GM12878 (cell line): ENCODE results near the gene SRSF5. TPM values are rescaled to one million over a fixed set of nuclear protein-coding genes. Genes with fewer than 3 reads are reported as not detected.

Experiments
- ATAC-seq: fragments of 200-7000 bp; cut with Tn5 transposase; 3 replicates; pipeline ENCODE4 v1.9.1; 2020; ENCODE audit warnings: mild to moderate bottlenecking, moderate library complexity
- BruUV-seq: library from RNA; stranded (reverse); fragments of 400-500 nt; replicated peaks from 2 replicates; lab custom pipeline; 2021; lab: Mats Ljungman, UMichigan
- CTCF ChIA-PET: fragments of 300-600 bp; sonication (Branson Sonifier 250); formaldehyde crosslinking; extraction: SDS; loops from one replicate; lab custom pipeline; 2021; ENCODE audit warnings: inconsistent platforms; lab: Yijun Ruan, JAX
- POLR2A ChIA-PET: fragments of 350-600 bp; formaldehyde crosslinking; extraction: SDS; loops from one replicate; lab custom pipeline; 2021; ENCODE audit warnings: inconsistent platforms; lab: Charles Lee
- RAD21 ChIA-PET: fragments of 300-600 bp; sonication (Branson Sonifier 250); formaldehyde crosslinking; loops from one replicate; lab custom pipeline; 2023; ENCODE audit warnings: antibody characterized with exemption; ENCODE audit not compliant: unreplicated experiment; lab: Charles Lee
- SMC1A ChIA-PET: fragments of 300-600 bp; sonication (Branson Sonifier 250); formaldehyde crosslinking; loops from one replicate; lab custom pipeline; 2023; ENCODE audit not compliant: unreplicated experiment, uncharacterized antibody; lab: Charles Lee
- DNase-seq: peaks from one replicate; pipeline ENCODE4 v3.0.0-alpha.2; 2011; ENCODE audit warnings: low read depth, low spot score
- FAIRE-seq: peaks from 3 replicates; lab custom pipeline; 2011; peaks lifted over from hg19 to GRCh38; lab: Jason Lieb, UNC
- H2AFZ ChIP-seq: 2 replicates; pipeline ENCODE4 v1.6.0; 2011; ENCODE audit warnings: low read depth, low read length, control low read depth; ENCODE audit not compliant: control insufficient read depth
- H3K27ac ChIP-seq: 2 replicates; pipeline ENCODE4 v1.5.1; 2011; ENCODE audit warnings: control low read depth; ENCODE audit not compliant: control insufficient read depth, insufficient read depth
- H3K27me3 ChIP-seq, 2 experiments: replicated peaks in 1 of 2; 2 replicates each; pipeline versions ENCODE4 v1.6.0 to v1.6.1; 2011; ENCODE audit warnings: low read length in 1 of 2; ENCODE audit not compliant: control insufficient read depth in 2 of 2, insufficient read depth in 2 of 2
- H3K36me3 ChIP-seq, 2 experiments: 2 replicates each; pipeline ENCODE4 v1.5.1; 2011; ENCODE audit warnings: low read length in 1 of 2; ENCODE audit not compliant: control insufficient read depth in 2 of 2, insufficient read depth in 2 of 2
- H3K4me1 ChIP-seq: 2 replicates; pipeline ENCODE4 v1.6.1; 2011; ENCODE audit warnings: mild to moderate bottlenecking, low read length, moderate library complexity, mixed read lengths; ENCODE audit not compliant: control insufficient read depth, insufficient read depth
- H3K4me2 ChIP-seq: 2 replicates; pipeline ENCODE4 v1.6.0; 2011; ENCODE audit warnings: control low read depth; ENCODE audit not compliant: control insufficient read depth, insufficient read depth
- H3K4me3 ChIP-seq: fragments of 200-600 bp; sonication (generic); 2 replicates; pipeline ENCODE4 v1.5.1; 2016
- H3K79me2 ChIP-seq: 2 replicates; pipeline ENCODE4 v1.6.0; 2011; ENCODE audit warnings: low read length; ENCODE audit not compliant: control insufficient read depth, insufficient read depth
- H3K9ac ChIP-seq: 2 replicates; pipeline ENCODE4 v1.8.0; 2011; ENCODE audit warnings: low read length, control low read depth, mixed read lengths; ENCODE audit not compliant: control insufficient read depth, insufficient read depth
- H3K9me3 ChIP-seq: replicated peaks from 3 replicates; pipeline ENCODE4 v1.5.1; 2011; ENCODE audit warnings: mild to moderate bottlenecking, low read length; ENCODE audit not compliant: control insufficient read depth, insufficient read depth
- H4K20me1 ChIP-seq: 2 replicates; pipeline ENCODE4 v1.6.0; 2011; ENCODE audit not compliant: control insufficient read depth, insufficient read depth
- BACH1 ChIP-seq: fragments of 450-650 bp; IDR thresholded peaks from 2 replicates; pipeline ENCODE4 v1.6.1; 2017; ENCODE audit warnings: mild to moderate bottlenecking, borderline replicate concordance
- BMI1 ChIP-seq: fragments of 450-650 bp; IDR thresholded peaks from 2 replicates; pipeline ENCODE4 v1.6.1; 2016; ENCODE audit warnings: mild to moderate bottlenecking, moderate library complexity, borderline replicate concordance
- JUNB ChIP-seq: IDR thresholded peaks from 2 replicates; pipeline ENCODE4 v1.6.1; 2016; ENCODE audit warnings: antibody characterized with exemption, mild to moderate bottlenecking
- LARP7 ChIP-seq: fragments of 450-650 bp; IDR thresholded peaks from 2 replicates; pipeline ENCODE4 v1.6.1; 2017; ENCODE audit warnings: mild to moderate bottlenecking
- MLLT1 ChIP-seq: fragments of 450-650 bp; IDR thresholded peaks from 2 replicates; pipeline ENCODE4 v1.6.1; 2016; ENCODE audit warnings: mild to moderate bottlenecking
- NBN ChIP-seq: fragments of 450-650 bp; IDR thresholded peaks from 2 replicates; pipeline ENCODE4 v1.6.1; 2016
- NFYA ChIP-seq: IDR thresholded peaks from 2 replicates; pipeline ENCODE4 v1.6.1; 2011; ENCODE audit warnings: low read depth, mild to moderate bottlenecking, low read length, improper control_type of control experiment, borderline replicate concordance
- NFYB ChIP-seq: IDR thresholded peaks from 2 replicates; pipeline ENCODE4 v1.6.1; 2011; ENCODE audit warnings: low read depth, mild to moderate bottlenecking, low read length, improper control_type of control experiment, moderate library complexity; ENCODE audit not compliant: insufficient read depth
- RAD21 ChIP-seq: IDR thresholded peaks from 2 replicates; pipeline ENCODE4 v1.6.1; 2011; ENCODE audit warnings: mild to moderate bottlenecking, low read depth, low read length, moderate library complexity; ENCODE audit not compliant: insufficient read depth
- REST ChIP-seq: IDR thresholded peaks from 2 replicates; pipeline ENCODE4 v1.6.1; 2012; ENCODE audit warnings: mild to moderate bottlenecking, low read depth, low read length
- SPI1 ChIP-seq: IDR thresholded peaks from 2 replicates; pipeline ENCODE4 v1.6.1; 2011; ENCODE audit warnings: low read depth, mild to moderate bottlenecking, low read length, moderate library complexity, borderline replicate concordance; ENCODE audit not compliant: insufficient read depth
- TCF3 ChIP-seq: IDR thresholded peaks from 2 replicates; pipeline ENCODE4 v1.6.1; 2012; ENCODE audit warnings: low read depth, mild to moderate bottlenecking, low read length, borderline replicate concordance; ENCODE audit not compliant: insufficient read depth
- ZNF274 ChIP-seq: IDR thresholded peaks from one replicate; pipeline ENCODE4 v1.8.0; 2011; ENCODE audit not compliant: insufficient read length, insufficient read depth
- ZNF592 ChIP-seq: fragments of 450-650 bp; IDR thresholded peaks from 2 replicates; pipeline ENCODE4 v1.6.1; 2017; ENCODE audit warnings: mild to moderate bottlenecking, moderate library complexity
- WGBS: methylation state at CpG from one replicate; pipeline ENCODE4 v1.1.6; 2016; ENCODE audit warnings: low lambda C conversion rate; ENCODE audit not compliant: insufficient replicate concordance, insufficient coverage; ENCODE audit errors: missing lambda C conversion rate; 5-methylcytosine and 5-hydroxymethylcytosine counted together
- in situ Hi-C: fragments of 300-500 bp; cut with MboI; formaldehyde crosslinking; loops from 9 replicates; pipeline ENCODE4 v1.14.3; 2018; ENCODE audit warnings: mixed read lengths
- intact Hi-C: fragments of 100-400 bp; cut with micrococcal nuclease; formaldehyde crosslinking; loops from one replicate; pipeline ENCODE4 v1.14.2; 2022; ENCODE audit not compliant: unreplicated experiment
- polyA plus RNA-seq, 11 experiments: library from polyadenylated mRNA; depleted of rRNA in 4 of 11; unstranded in 6 of 11; stranded (reverse) in 5 of 11; fragments of >200 nt; fragmentation: Nextera tagmentation in 4 of 11; fragmentation: Illumina TruSeq in 1 of 11; extraction: Ambion mirVana in 4 of 11; extraction: Trizol in 1 of 11; gene quantifications; 1 replicate in 1 of 11; 2 replicates in 10 of 11; pipeline versions ENCODE4 v1.2.1 to v1.2.3, GENCODE V29; 2011 to 2016; ENCODE audit warnings: inconsistent platforms in 2 of 11, missing spikeins in 2 of 11, low read depth in 1 of 11
- total RNA-seq, 4 experiments: library from RNA; depleted of rRNA in 3 of 4; stranded (reverse); fragments of >200 nt in 3 of 4; fragmentation: Illumina TruSeq in 1 of 4; extraction: Trizol in 1 of 4; gene quantifications; 2 replicates each; pipeline versions ENCODE4 v1.2.1 to v1.2.3, GENCODE V29; 2013 to 2021

The SRSF5 gene
- total and polyA plus RNA-seq, 10 of the 15 experiments (the other 5 are each of a cell fraction or from before 2014, with no cell fraction given): 136 to 453 (median 275) TPM

GRCh38 chr14:69804902-69805301, 38.0 kb downstream of the SRSF5 start:
- no peak for DNase-seq
- H3K36me3 ChIP-seq: no peaks in the 10 kb centered on the region
- WGBS: 0% methylated on average over 2 of the region's 2 CpGs
- no peak overlapping the region for H2AFZ ChIP-seq
- POLR2A ChIA-PET: interaction anchor here (0.6 kb wide), 2 partner anchors 14 to 76 kb away, joined by 3 read pairs; no protein-coding TSS in a partner anchor
- H3K9ac ChIP-seq: no peak overlapping the region
- CTCF ChIA-PET: no interaction called here
- no peaks in the 10 kb centered on the region for H3K9me3 ChIP-seq
- H3K27ac ChIP-seq: no peak overlapping the region
- BruUV-seq: no TSS peak
- TF ChIP-seq MLLT1 (no peak), RAD21 (no peak), LARP7 (no peak), SPI1 (no peak), NFYB (no peak), BACH1 (no peak), NBN (no peak), ZNF274 (no peak), REST (no peak), JUNB (no peak), BMI1 (no peak), TCF3 (no peak), NFYA (no peak), ZNF592 (no peak)
- H3K27me3 ChIP-seq: no peaks in the 10 kb centered on the region; a peak in 1 of 4 replicates
- H3K79me2 ChIP-seq: no peaks in the 10 kb centered on the region
- RAD21 ChIA-PET: no interaction called here
- intact Hi-C loops: no loop called here
- H3K4me1 ChIP-seq: no peaks in the 10 kb centered on the region
- no peak for ATAC-seq
- H4K20me1 ChIP-seq: no peaks in the 10 kb centered on the region
- SMC1A ChIA-PET: no interaction called here
- H3K4me3 ChIP-seq: no peak overlapping the region
- no peak for FAIRE-seq
- in situ Hi-C loops: no loop called here
- no peak overlapping the region for H3K4me2 ChIP-seq
